Testis (tissue), 5 donors: ENCODE data around the gene ARL17A. TPM values are rescaled to one million over a fixed set of nuclear protein-coding genes. Genes with fewer than 3 reads are reported as not detected.
"Not testable (repeated sequence)": the region's sequence is repeated elsewhere in the genome, so short reads cannot be mapped to it uniquely, and the experiment has no call there.

Source experiments
- DNase-seq: peaks from one replicate; pipeline ENCODE4 v3.0.0-alpha.2; 2019
- H3K27ac ChIP-seq, 2 donors: fragments of 200-600 bp; sonication (generic); one replicate each; pipeline ENCODE4 v1.5.1; 2019
- H3K27me3 ChIP-seq: fragments of 200-600 bp; sonication (generic); one replicate; pipeline ENCODE4 v1.5.1; 2019
- H3K36me3 ChIP-seq: fragments of 200-600 bp; sonication (generic); one replicate; pipeline ENCODE4 v1.5.1; 2017; ENCODE audit warnings: low read depth; ENCODE audit errors: missing control alignments
- H3K4me1 ChIP-seq: fragments of 200-600 bp; sonication (generic); one replicate; pipeline ENCODE4 v1.5.1; 2019
- H3K4me3 ChIP-seq, 2 donors: fragments of 200-600 bp; sonication (generic); one replicate each; pipeline ENCODE4 v1.5.1; 2017 to 2019
- H3K9me3 ChIP-seq: fragments of 200-600 bp; sonication (generic); one replicate; pipeline ENCODE4 v1.5.1; 2017
- WGBS, 2 donors: methylation state at CpG; one replicate each; pipeline ENCODE4 v1.1.5; 2018; 5-methylcytosine and 5-hydroxymethylcytosine counted together
- intact Hi-C: fragments of 100-400 bp; cut with DNase I; formaldehyde crosslinking; loops from one replicate; pipeline ENCODE4 v1.15.1; 2023; ENCODE audit warnings: low total_unique reads
- long read RNA-seq, 2 donors: transcript quantifications; one replicate each; lab custom pipeline, GENCODE V29; 2026
- polyA plus RNA-seq: library from polyadenylated mRNA; stranded (reverse); fragments of 350-450 nt; fragmentation: Illumina TruSeq; extraction: RNeasy Lipid Tissue Mini Kit (QIAGEN cat#74804); gene quantifications from one replicate; pipeline ENCODE4 v1.2.3, GENCODE V29; 2014; ENCODE audit warnings: low read depth, low replicate concordance; ENCODE audit not compliant: insufficient read depth
- total RNA-seq, 2 donors: library from RNA; depleted of rRNA; stranded (reverse); fragments of >200 nt; gene quantifications; one replicate each; pipeline ENCODE4 v1.2.3, GENCODE V29; 2016

Gene ARL17A
- total RNA-seq (10 to 100 TPM; 13.2 to 18.0 TPM), polyA plus RNA-seq (2.8 TPM)
- long read RNA-seq, donor 1, transcript ARL17A-202 (4 exons, 3,945 nt), result major isoform, 5 of 17 reads
- long read RNA-seq, donor 1, partial matches to known transcripts, result 11 of 17 reads
- long read RNA-seq, donor 1, other reads (novel, unspliced or antisense), result 0 of 17 reads
- long read RNA-seq, donor 2, partial matches to known transcripts, result 0 of 1 reads
- long read RNA-seq, donor 2, other reads (novel, unspliced or antisense), result 0 of 1 reads

DNA sequence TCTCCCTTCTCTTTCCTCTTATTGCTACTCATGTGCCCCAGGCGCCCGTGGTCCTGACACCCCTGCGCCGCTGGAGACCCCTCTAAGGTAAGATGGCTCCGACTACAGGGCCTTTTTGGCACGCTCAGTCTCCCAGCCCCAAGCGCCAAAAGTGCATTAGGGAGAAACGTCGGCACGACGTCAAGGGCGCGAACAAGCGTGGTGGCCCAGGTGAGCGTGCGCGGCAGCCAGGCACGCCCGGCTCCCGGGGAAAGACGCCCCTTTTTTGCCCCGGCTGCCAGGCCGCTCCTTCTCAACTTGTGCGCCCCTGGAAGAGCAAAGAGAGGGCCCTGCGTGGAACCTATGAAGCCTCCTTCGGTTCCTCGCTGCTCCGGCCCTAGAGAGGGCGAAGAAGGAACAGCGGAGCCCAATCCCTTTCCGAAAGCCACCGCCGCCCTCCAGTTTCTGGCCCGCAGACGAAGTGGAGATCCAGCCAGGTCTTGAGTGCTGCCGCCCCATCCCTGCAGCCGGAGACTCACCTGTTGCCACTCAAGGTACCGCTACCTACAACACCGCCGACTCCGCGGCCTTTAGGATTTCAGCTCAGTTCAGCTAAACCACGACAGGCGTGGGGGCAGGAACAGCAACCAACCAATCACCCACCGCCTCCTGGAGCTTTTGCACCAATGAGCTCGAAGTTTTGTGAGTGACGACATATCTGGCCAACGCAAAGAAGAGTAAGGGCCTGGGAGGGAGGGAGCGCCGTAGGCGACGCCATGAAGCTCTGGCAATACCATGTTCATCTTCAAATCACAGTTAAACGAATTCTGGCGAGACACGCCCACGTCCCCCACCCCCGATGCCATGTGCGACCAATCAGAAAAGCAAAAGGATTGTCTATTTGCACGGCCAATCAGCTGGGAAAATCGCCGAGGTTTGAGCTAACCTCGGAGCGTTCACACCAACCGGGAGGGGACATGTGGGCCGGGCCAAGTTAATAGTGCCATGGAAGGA lies at the start of gene ARL17A:
TSS of gene ARL17A (minus strand) at position 609 of the 993 bp plus-strand sequence. CDS start 3,369 bp downstream, outside the sequence.
- peak within 1 kb of the TSS in 1 of 2 donors; percentile 66 for H3K27ac ChIP-seq
- H3K4me1 ChIP-seq, intact Hi-C loops, H3K9me3 ChIP-seq, H3K27me3 ChIP-seq, H3K36me3 ChIP-seq, H3K4me3 ChIP-seq: not testable (repeated sequence)
- no CpG with 5 or more reads among the region's 65 CpGs for WGBS, 2 donors
- DNase-seq, result peak; percentile 81

DNA sequence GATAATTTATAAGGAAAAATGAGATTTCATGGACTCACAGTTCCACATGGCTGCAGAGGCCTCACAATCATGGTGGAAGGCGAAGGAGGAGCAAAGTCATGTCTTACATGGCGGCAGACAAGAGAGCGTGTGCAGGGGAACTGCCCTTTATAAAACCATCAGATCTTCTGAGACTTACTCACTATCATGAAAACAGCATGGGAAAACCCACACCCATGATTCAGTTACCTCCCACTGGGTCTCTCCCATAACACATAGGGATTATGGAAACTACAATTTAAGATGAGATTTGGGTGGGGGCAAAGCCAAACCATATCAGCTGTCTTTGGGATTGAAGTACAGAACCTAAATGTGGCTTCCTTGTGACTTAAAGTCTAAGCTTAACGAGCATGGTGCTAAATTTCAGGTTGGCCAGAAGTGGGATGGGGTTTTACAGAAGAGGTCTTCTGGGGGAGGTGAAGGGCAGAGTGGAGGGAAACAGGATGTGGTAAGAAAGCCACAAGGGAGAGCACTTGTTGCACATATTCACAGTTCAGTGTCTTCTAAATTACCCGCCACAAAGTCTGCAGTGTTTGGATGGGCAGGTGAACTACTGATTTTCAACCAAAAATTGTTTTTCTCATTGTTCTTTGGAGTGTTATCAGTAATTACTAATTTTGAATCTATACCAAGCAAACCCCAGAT lies 49.4 kb upstream of the ARL17A start:
- H3K4me1 ChIP-seq, H3K4me3 ChIP-seq, H3K27me3 ChIP-seq, H3K36me3 ChIP-seq, H3K27ac ChIP-seq, DNase-seq, intact Hi-C loops, H3K9me3 ChIP-seq: not testable (repeated sequence)
- no CpG with 5 or more reads among the region's 5 CpGs for WGBS, 2 donors

- H3K27me3 ChIP-seq, intact Hi-C loops, H3K4me1 ChIP-seq, H3K4me3 ChIP-seq, H3K27ac ChIP-seq, H3K36me3 ChIP-seq, H3K9me3 ChIP-seq, DNase-seq: not testable (repeated sequence)
- no CpG with 5 or more reads among the region's 2 CpGs for WGBS, 2 donors
Measured at GRCh38 chr17:46627452-46627851, 48.0 kb upstream of the ARL17A start.

DNA sequence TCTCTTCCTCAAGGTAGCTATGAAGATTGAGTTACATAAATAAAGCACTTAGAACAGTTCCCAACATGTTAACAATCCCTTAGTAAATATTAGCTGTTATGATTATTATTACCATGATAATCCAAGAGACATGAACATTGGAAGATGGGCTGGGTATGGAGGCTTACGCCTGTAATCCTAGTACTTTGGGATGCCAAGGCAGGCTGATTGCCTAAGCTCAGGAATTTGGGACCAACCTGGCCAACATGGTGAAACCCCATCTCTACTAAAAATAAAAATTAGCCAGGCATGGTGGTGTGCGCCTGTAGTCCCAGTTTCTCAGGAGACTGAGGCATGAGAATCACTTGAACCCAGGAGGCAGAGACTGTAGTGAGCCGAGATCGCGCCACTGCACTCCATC lies 45.2 kb upstream of the ARL17A start:
- no CpG with 5 or more reads among the region's 5 CpGs for WGBS, 2 donors
- H3K4me3 ChIP-seq, H3K4me1 ChIP-seq, H3K36me3 ChIP-seq, H3K9me3 ChIP-seq, DNase-seq, H3K27me3 ChIP-seq, H3K27ac ChIP-seq, intact Hi-C loops: not testable (repeated sequence)

GRCh38 chr17:46623790-46624189 lies 44.3 kb upstream of the ARL17A start:
- H3K27me3 ChIP-seq, DNase-seq, H3K4me3 ChIP-seq, H3K27ac ChIP-seq, H3K36me3 ChIP-seq, intact Hi-C loops, H3K4me1 ChIP-seq, H3K9me3 ChIP-seq: not testable (repeated sequence)
- WGBS, 2 donors, result no CpG with 5 or more reads among the region's 2 CpGs

DNA sequence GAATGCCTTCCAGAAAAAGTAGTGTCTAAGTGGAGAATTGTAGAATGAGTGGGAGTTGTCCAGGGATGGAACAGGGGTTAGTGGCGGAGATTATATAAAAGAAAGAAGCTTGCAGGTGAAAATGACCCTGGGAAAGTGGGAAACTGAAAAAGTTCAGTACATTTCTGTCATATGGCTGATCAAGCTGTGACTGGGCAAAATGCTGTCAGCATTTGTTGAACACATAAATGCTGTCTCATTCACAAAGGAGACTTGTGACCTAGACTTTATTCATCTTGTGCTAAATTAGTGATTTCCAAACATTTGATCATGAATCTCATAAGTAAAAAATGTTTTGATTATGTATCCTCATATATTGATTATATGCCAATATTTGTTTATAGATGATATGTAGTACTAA lies 39.5 kb upstream of the ARL17A start:
- intact Hi-C loops, H3K27me3 ChIP-seq, H3K27ac ChIP-seq, H3K9me3 ChIP-seq, H3K36me3 ChIP-seq, H3K4me3 ChIP-seq, H3K4me1 ChIP-seq, DNase-seq: not testable (repeated sequence)
- WGBS, 2 donors, result no CpG with 5 or more reads among the region's 1 CpG

- H3K4me3 ChIP-seq, DNase-seq, H3K27me3 ChIP-seq, H3K36me3 ChIP-seq, H3K9me3 ChIP-seq, H3K4me1 ChIP-seq, intact Hi-C loops, H3K27ac ChIP-seq: not testable (repeated sequence)
- WGBS, 2 donors, result no CpG with 5 or more reads among the region's 3 CpGs
Measured at GRCh38 chr17:46617121-46617520, 37.6 kb upstream of the ARL17A start.

DNA sequence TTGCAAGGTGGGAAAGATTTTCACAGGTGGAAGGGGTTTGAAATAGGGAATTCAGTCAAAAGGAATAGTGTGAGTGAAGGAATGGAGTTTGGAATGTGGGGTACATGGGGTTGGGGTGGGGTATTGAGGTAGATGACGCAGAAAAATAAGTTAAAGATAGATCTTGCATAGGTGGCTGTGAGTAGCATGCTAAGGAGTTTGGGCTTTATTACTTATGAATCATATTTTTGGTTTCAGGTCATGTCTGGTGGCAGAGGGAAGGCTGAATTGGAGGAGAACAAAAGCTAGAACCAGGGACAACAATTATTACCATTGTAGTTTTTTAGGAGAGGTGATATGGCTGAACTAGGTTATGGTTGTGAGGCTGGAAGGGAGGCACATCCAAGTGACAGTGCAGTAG lies 34.4 kb upstream of the ARL17A start:
- H3K9me3 ChIP-seq, H3K27me3 ChIP-seq, intact Hi-C loops, H3K27ac ChIP-seq, H3K36me3 ChIP-seq, DNase-seq, H3K4me1 ChIP-seq, H3K4me3 ChIP-seq: not testable (repeated sequence)
- WGBS, 2 donors, result no CpG with 5 or more reads among the region's 1 CpG

DNA sequence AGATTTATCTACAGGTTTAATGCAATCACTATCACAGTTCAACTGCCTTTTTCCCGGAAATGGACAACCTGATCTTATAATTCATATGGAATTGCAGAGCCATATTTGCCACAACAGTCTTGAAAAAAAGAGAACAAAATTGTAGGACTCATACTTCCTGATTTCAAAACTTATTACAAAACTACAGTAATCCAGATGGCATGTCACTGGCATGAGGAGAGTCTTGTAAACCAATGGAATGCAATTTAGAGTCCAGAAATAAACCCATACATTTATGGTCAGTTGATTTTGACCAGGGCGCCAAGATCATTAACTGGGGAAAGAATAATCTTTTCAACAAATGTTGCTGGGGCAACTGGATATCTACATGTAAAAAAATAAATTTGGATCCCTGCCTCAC lies 31.8 kb upstream of the ARL17A start:
- intact Hi-C loops, H3K27me3 ChIP-seq, DNase-seq, H3K9me3 ChIP-seq, H3K36me3 ChIP-seq, H3K4me1 ChIP-seq, H3K27ac ChIP-seq, H3K4me3 ChIP-seq: not testable (repeated sequence)
- WGBS, 2 donors, result no CpG with 5 or more reads among the region's 2 CpGs

DNA sequence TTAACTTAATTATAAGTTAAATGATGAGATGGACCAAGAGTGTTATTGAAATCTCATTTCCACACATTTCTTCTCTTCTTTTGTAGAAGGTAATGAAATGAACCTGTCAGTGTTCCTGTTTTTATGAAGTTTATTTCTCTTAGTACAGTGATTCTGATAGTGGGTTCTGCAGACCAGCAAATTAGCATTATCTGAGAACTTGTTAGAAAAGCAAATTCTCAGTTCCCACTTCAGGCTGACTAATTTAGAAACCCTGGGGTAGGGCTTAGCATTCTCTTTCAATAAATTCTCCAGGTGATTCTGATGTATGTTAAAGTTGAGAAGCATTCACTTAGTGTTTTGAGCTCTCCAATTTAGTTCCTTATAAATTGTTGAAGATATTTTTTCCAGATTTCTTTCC lies 23.6 kb upstream of the ARL17A start:
- H3K4me3 ChIP-seq, H3K36me3 ChIP-seq, H3K27ac ChIP-seq, H3K4me1 ChIP-seq, H3K27me3 ChIP-seq, DNase-seq, intact Hi-C loops, H3K9me3 ChIP-seq: not testable (repeated sequence)

GRCh38 chr17:46600767-46601166 lies 21.3 kb upstream of the ARL17A start:
- H3K27me3 ChIP-seq, intact Hi-C loops, H3K36me3 ChIP-seq, H3K27ac ChIP-seq, DNase-seq, H3K9me3 ChIP-seq, H3K4me3 ChIP-seq, H3K4me1 ChIP-seq: not testable (repeated sequence)
- no CpG with 5 or more reads among the region's 3 CpGs for WGBS, 2 donors
